Breast epithelium (tissue), 4 donors: ENCODE results near the gene CNKSR3. TPM values are rescaled to one million over a fixed set of nuclear protein-coding genes. Genes with fewer than 3 reads are reported as not detected.

Experiments
- DNase-seq, 2 donors: peaks; one replicate each; pipeline ENCODE4 v3.0.0-alpha.2; 2019; ENCODE audit warnings: low spot score in 2 of 2
- H3K27ac ChIP-seq, 2 donors: fragments of 200-600 bp; sonication (generic) in 1 of 2; one replicate each; pipeline ENCODE4 v1.5.1; 2016 to 2019; ENCODE audit warnings: mild to moderate bottlenecking in 1 of 2
- H3K27me3 ChIP-seq, 2 donors: fragments of 200-600 bp; sonication (generic) in 1 of 2; one replicate each; pipeline versions ENCODE4 v1.5.1 to v1.6.0; 2017 to 2019; ENCODE audit warnings: control low read depth in 1 of 2, mild to moderate bottlenecking in 1 of 2
- H3K36me3 ChIP-seq: fragments of 200-600 bp; one replicate; pipeline ENCODE4 v1.5.1; 2019
- H3K4me1 ChIP-seq, 2 donors: fragments of 200-600 bp; sonication (generic); one replicate each; pipeline ENCODE4 v1.5.1; 2016 to 2019; ENCODE audit warnings: control low read depth in 1 of 2
- H3K4me3 ChIP-seq, 3 donors: fragments of 200-600 bp; sonication (generic); 1 replicate in 2 of 3; 2 replicates in 1 of 3; pipeline ENCODE4 v1.5.1; 2016 to 2019; ENCODE audit warnings: mild to moderate bottlenecking in 3 of 3, moderate library complexity in 2 of 3
- H3K9me3 ChIP-seq, 2 donors: fragments of 200-600 bp; sonication (generic) in 1 of 2; one replicate each; pipeline ENCODE4 v1.5.1; 2016 to 2019; ENCODE audit warnings: control low read depth in 1 of 2
- CTCF ChIP-seq, 3 donors: fragments of 450-650 bp; IDR thresholded peaks; one replicate each; pipeline ENCODE4 v1.5.1; 2016 to 2017; ENCODE audit warnings: antibody characterized with exemption in 3 of 3, mild to moderate bottlenecking in 3 of 3, moderate library complexity in 3 of 3
- POLR2A ChIP-seq: fragments of 450-650 bp; IDR thresholded peaks from one replicate; pipeline ENCODE4 v1.6.1; 2016; ENCODE audit warnings: antibody characterized with exemption, mild to moderate bottlenecking, moderate library complexity
- POLR2AphosphoS5 ChIP-seq, 3 donors: sonication (generic); formaldehyde crosslinking; IDR thresholded peaks; one replicate each; pipeline ENCODE4 v1.6.1; 2017; ENCODE audit warnings: antibody characterized with exemption in 3 of 3
- intact Hi-C: fragments of 100-400 bp; cut with DNase I; formaldehyde crosslinking; loops from one replicate; pipeline ENCODE4 v1.15.1; 2023; ENCODE audit warnings: low total_unique reads
- total RNA-seq, 3 donors: library from RNA; depleted of rRNA; stranded (reverse); fragments of >200 nt; gene quantifications; one replicate each; pipeline ENCODE4 v1.1.0, GENCODE V29; 2016

Gene CNKSR3
- total RNA-seq, 3 donors from 2014 or later: 2.1 to 8.6 (median 5.2) TPM

- DNase-seq: no peak
- intact Hi-C loops: no loop called here
- H3K9me3 ChIP-seq: no peaks in the 10 kb centered on the region
- H3K27me3 ChIP-seq: no peaks in the 10 kb centered on the region
- H3K36me3 ChIP-seq: no peaks in the 10 kb centered on the region
- TF ChIP-seq CTCF (IDR thresholded peaks at IDR 0.05) (no peak), POLR2AphosphoS5 (IDR thresholded peaks at IDR 0.05) (no peak), POLR2A (no peak)
- H3K27ac ChIP-seq: no peak overlapping the region
- H3K4me3 ChIP-seq: no peak overlapping the region
- H3K4me1 ChIP-seq: no peaks in the 10 kb centered on the region
Observed at GRCh38 chr6:154432533-154433476, 77.7 kb downstream of the CNKSR3 start.

GRCh38 chr6:154430481-154430919 lies 80.0 kb downstream of the CNKSR3 start:
- H3K9me3 ChIP-seq: no peaks in the 10 kb centered on the region
- TF ChIP-seq POLR2AphosphoS5 (IDR thresholded peaks at IDR 0.05) (no peak), POLR2A (no peak), CTCF (IDR thresholded peaks at IDR 0.05) (no peak)
- DNase-seq: no peak
- intact Hi-C loops: no loop called here
- no peaks in the 10 kb centered on the region for H3K36me3 ChIP-seq
- no peaks in the 10 kb centered on the region for H3K4me1 ChIP-seq
- no peak overlapping the region for H3K27ac ChIP-seq
- H3K4me3 ChIP-seq: no peak overlapping the region
- H3K27me3 ChIP-seq: no peaks in the 10 kb centered on the region

DNA sequence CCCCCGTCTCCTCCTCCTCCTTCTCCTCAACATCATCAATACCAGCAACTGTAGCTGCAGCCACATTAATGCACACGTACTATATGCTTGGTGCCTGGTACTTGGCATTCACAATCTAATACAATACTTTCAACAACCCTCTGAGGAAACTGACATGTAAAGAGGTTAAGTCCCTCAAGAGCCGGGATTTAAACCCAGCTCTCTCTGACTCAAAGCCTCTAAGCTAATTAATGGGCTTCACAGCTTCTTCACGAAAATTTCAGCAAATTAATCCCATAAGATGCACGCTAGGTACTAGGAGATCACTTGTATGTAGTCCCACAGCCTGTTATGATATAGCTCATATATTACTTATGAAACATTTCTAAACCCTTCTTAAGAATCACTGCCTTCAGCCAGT lies 80.8 kb downstream of the CNKSR3 start:
- H3K27ac ChIP-seq: no peak overlapping the region
- H3K9me3 ChIP-seq: no peaks in the 10 kb centered on the region
- H3K4me1 ChIP-seq: no peaks in the 10 kb centered on the region
- no peaks in the 10 kb centered on the region for H3K36me3 ChIP-seq
- no peaks in the 10 kb centered on the region for H3K27me3 ChIP-seq
- no peak for DNase-seq
- intact Hi-C loops: no loop called here
- TF ChIP-seq CTCF (IDR thresholded peaks at IDR 0.05) (no peak), POLR2AphosphoS5 (IDR thresholded peaks at IDR 0.05) (no peak), POLR2A (no peak)
- no peak overlapping the region for H3K4me3 ChIP-seq

- H3K4me3 ChIP-seq: no peak overlapping the region
- H3K4me1 ChIP-seq: no peaks in the 10 kb centered on the region
- H3K36me3 ChIP-seq: no peaks in the 10 kb centered on the region
- DNase-seq: no peak
- intact Hi-C loops: no loop called here
- H3K9me3 ChIP-seq: no peaks in the 10 kb centered on the region
- no peak for TF ChIP-seq POLR2AphosphoS5 (IDR thresholded peaks at IDR 0.05)
- TF ChIP-seq POLR2A: no peak
- TF ChIP-seq CTCF (IDR thresholded peaks at IDR 0.05): no peak
- no peak overlapping the region for H3K27ac ChIP-seq
- H3K27me3 ChIP-seq: no peaks in the 10 kb centered on the region
Observed at GRCh38 chr6:154428897-154429296, 81.6 kb downstream of the CNKSR3 start.

DNA sequence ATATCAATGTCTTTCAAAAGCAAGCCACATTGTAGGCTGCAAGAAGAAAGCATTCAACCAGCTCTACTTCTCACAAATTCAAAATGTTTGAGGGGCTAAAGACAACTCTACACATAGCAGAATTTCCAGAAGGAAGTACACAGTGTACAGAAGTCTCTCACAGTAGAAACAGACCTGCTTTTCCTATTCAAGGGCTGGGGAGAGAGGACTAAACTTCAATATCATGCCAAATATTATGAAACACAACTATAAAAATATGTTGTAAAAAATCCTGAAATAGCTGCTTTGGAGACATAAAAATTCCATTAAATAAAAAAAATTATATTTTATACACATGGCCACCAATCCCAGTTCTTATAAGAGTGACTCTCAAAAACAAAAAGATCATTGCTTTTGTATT lies 83.0 kb downstream of the CNKSR3 start:
- Histone ChIP-seq H3K9me3 (no peaks in the 10 kb centered on the region), H3K4me1 (no peaks in the 10 kb centered on the region), H3K36me3 (no peaks in the 10 kb centered on the region), H3K27me3 (no peaks in the 10 kb centered on the region), H3K4me3 (no peak overlapping the region), H3K27ac (no peak overlapping the region)
- intact Hi-C loops: no loop called here
- TF ChIP-seq POLR2A (no peak), CTCF (IDR thresholded peaks at IDR 0.05) (no peak), POLR2AphosphoS5 (IDR thresholded peaks at IDR 0.05) (no peak)
- no peak for DNase-seq
